Measurements from ENCODE around the gene TMEM108. TPM values are rescaled to one million over a fixed set of nuclear protein-coding genes. Genes with fewer than 3 reads are reported as not detected.

The TMEM108 gene
- total RNA-seq, 2 donors from 2014 or later = 0.13 TPM; not detected in 1

GRCh38 chr3:133077688-133078087 lies 39.5 kb downstream of the TMEM108 start:
- H3K27me3 Mint-ChIP-seq = peaks cover 20% of the 10 kb centered on the region
- H3K36me3 Mint-ChIP-seq (ENCODE audit: low read depth) = no peaks in the 10 kb centered on the region
- no peak for ATAC-seq (replicated peaks)
- H3K4me1 Mint-ChIP-seq = no peaks in the 10 kb centered on the region
- H3K4me3 Mint-ChIP-seq = no peak overlapping the region
- H3K9me3 Mint-ChIP-seq = peaks cover 5% of the 10 kb centered on the region
- H3K27ac Mint-ChIP-seq = no peak overlapping the region

GRCh38 chr3:133079621-133080020 lies 41.4 kb downstream of the TMEM108 start:
- H3K27me3 Mint-ChIP-seq = peaks cover 28% of the 10 kb centered on the region
- no peak overlapping the region for H3K27ac Mint-ChIP-seq
- H3K4me1 Mint-ChIP-seq = no peaks in the 10 kb centered on the region
- no peaks in the 10 kb centered on the region for H3K36me3 Mint-ChIP-seq (ENCODE audit: low read depth)
- H3K4me3 Mint-ChIP-seq = no peak overlapping the region
- H3K9me3 Mint-ChIP-seq = peaks cover 5% of the 10 kb centered on the region
- ATAC-seq (replicated peaks) = no peak

GRCh38 chr3:133081016-133081415 lies 42.8 kb downstream of the TMEM108 start:
- no peak overlapping the region for H3K4me3 Mint-ChIP-seq
- no peak for ATAC-seq (replicated peaks)
- no peaks in the 10 kb centered on the region for H3K4me1 Mint-ChIP-seq
- H3K36me3 Mint-ChIP-seq (ENCODE audit: low read depth) = no peaks in the 10 kb centered on the region
- H3K27ac Mint-ChIP-seq = no peak overlapping the region
- peaks cover 22% of the 10 kb centered on the region for H3K27me3 Mint-ChIP-seq
- H3K9me3 Mint-ChIP-seq = peaks cover 5% of the 10 kb centered on the region

GRCh38 chr3:133083395-133083794 lies 45.2 kb downstream of the TMEM108 start:
- Mint-ChIP-seq H3K27ac (no peak overlapping the region), H3K36me3 (ENCODE audit: low read depth) (no peaks in the 10 kb centered on the region), H3K4me3 (no peak overlapping the region), H3K27me3 (peaks cover 16% of the 10 kb centered on the region), H3K9me3 (peaks cover 5% of the 10 kb centered on the region), H3K4me1 (no peaks in the 10 kb centered on the region)
- ATAC-seq (replicated peaks) = no peak

GRCh38 chr3:133089906-133090485 lies 51.8 kb downstream of the TMEM108 start:
- ATAC-seq (replicated peaks) = no peak
- H3K36me3 Mint-ChIP-seq (ENCODE audit: low read depth) = no peaks in the 10 kb centered on the region
- H3K4me1 Mint-ChIP-seq = no peaks in the 10 kb centered on the region
- peaks cover 9% of the 10 kb centered on the region for H3K27me3 Mint-ChIP-seq
- H3K27ac Mint-ChIP-seq = no peak overlapping the region
- peaks cover 5% of the 10 kb centered on the region for H3K9me3 Mint-ChIP-seq
- H3K4me3 Mint-ChIP-seq = no peak overlapping the region

- no peak overlapping the region for H3K4me3 Mint-ChIP-seq
- no peak for ATAC-seq (replicated peaks)
- H3K36me3 Mint-ChIP-seq (ENCODE audit: low read depth) = no peaks in the 10 kb centered on the region
- H3K4me1 Mint-ChIP-seq = no peaks in the 10 kb centered on the region
- no peak overlapping the region for H3K27ac Mint-ChIP-seq
- H3K9me3 Mint-ChIP-seq = peaks cover 5% of the 10 kb centered on the region
- H3K27me3 Mint-ChIP-seq = peaks cover 9% of the 10 kb centered on the region
Measured at GRCh38 chr3:133092681-133093080, 54.5 kb downstream of the TMEM108 start.

GRCh38 chr3:133093366-133093765 lies 55.2 kb downstream of the TMEM108 start:
- Mint-ChIP-seq H3K27ac (no peak overlapping the region), H3K4me3 (no peak overlapping the region), H3K27me3 (peaks cover 9% of the 10 kb centered on the region), H3K4me1 (no peaks in the 10 kb centered on the region), H3K36me3 (ENCODE audit: low read depth) (no peaks in the 10 kb centered on the region), H3K9me3 (peaks cover 5% of the 10 kb centered on the region)
- ATAC-seq (replicated peaks) = no peak

- no peak overlapping the region for H3K27ac Mint-ChIP-seq
- peaks cover 5% of the 10 kb centered on the region for H3K9me3 Mint-ChIP-seq
- peaks cover 9% of the 10 kb centered on the region for H3K27me3 Mint-ChIP-seq
- no peak for ATAC-seq (replicated peaks)
- no peaks in the 10 kb centered on the region for H3K4me1 Mint-ChIP-seq
- H3K4me3 Mint-ChIP-seq = no peak overlapping the region
- no peaks in the 10 kb centered on the region for H3K36me3 Mint-ChIP-seq (ENCODE audit: low read depth)
Measured at GRCh38 chr3:133096900-133097613, 58.9 kb downstream of the TMEM108 start.

- Mint-ChIP-seq H3K36me3 (ENCODE audit: low read depth) (no peaks in the 10 kb centered on the region), H3K4me1 (no peaks in the 10 kb centered on the region), H3K9me3 (no peaks in the 10 kb centered on the region), H3K4me3 (no peak overlapping the region), H3K27ac (no peak overlapping the region), H3K27me3 (peaks cover 5% of the 10 kb centered on the region)
- ATAC-seq (replicated peaks) = no peak
Measured at GRCh38 chr3:133103706-133104105, 65.5 kb downstream of the TMEM108 start.

GRCh38 chr3:133106169-133106568 lies 68.0 kb downstream of the TMEM108 start:
- no peak for ATAC-seq (replicated peaks)
- no peaks in the 10 kb centered on the region for H3K36me3 Mint-ChIP-seq (ENCODE audit: low read depth)
- no peaks in the 10 kb centered on the region for H3K4me1 Mint-ChIP-seq
- H3K4me3 Mint-ChIP-seq = no peak overlapping the region
- H3K27ac Mint-ChIP-seq = no peak overlapping the region
- H3K9me3 Mint-ChIP-seq = no peaks in the 10 kb centered on the region
- H3K27me3 Mint-ChIP-seq = peaks cover 4% of the 10 kb centered on the region

- H3K27me3 Mint-ChIP-seq = peaks cover 4% of the 10 kb centered on the region
- no peaks in the 10 kb centered on the region for H3K4me1 Mint-ChIP-seq
- no peaks in the 10 kb centered on the region for H3K36me3 Mint-ChIP-seq (ENCODE audit: low read depth)
- H3K4me3 Mint-ChIP-seq = no peak overlapping the region
- H3K9me3 Mint-ChIP-seq = no peaks in the 10 kb centered on the region
- H3K27ac Mint-ChIP-seq = no peak overlapping the region
- no peak for ATAC-seq (replicated peaks)
Measured at GRCh38 chr3:133112666-133113065, 74.5 kb downstream of the TMEM108 start.

- H3K27me3 Mint-ChIP-seq = peaks cover 4% of the 10 kb centered on the region
- no peaks in the 10 kb centered on the region for H3K36me3 Mint-ChIP-seq (ENCODE audit: low read depth)
- ATAC-seq (replicated peaks) = no peak
- no peaks in the 10 kb centered on the region for H3K9me3 Mint-ChIP-seq
- H3K27ac Mint-ChIP-seq = no peak overlapping the region
- no peaks in the 10 kb centered on the region for H3K4me1 Mint-ChIP-seq
- no peak overlapping the region for H3K4me3 Mint-ChIP-seq
Measured at GRCh38 chr3:133113526-133113925, 75.3 kb downstream of the TMEM108 start.

- Mint-ChIP-seq H3K9me3 (no peaks in the 10 kb centered on the region), H3K27ac (no peak overlapping the region), H3K4me3 (no peak overlapping the region), H3K36me3 (ENCODE audit: low read depth) (no peaks in the 10 kb centered on the region), H3K27me3 (peaks cover 4% of the 10 kb centered on the region), H3K4me1 (no peaks in the 10 kb centered on the region)
- ATAC-seq (replicated peaks) = no peak
Measured at GRCh38 chr3:133113927-133114597, 75.9 kb downstream of the TMEM108 start.

- Mint-ChIP-seq H3K4me1 (no peaks in the 10 kb centered on the region), H3K9me3 (no peaks in the 10 kb centered on the region), H3K36me3 (ENCODE audit: low read depth) (no peaks in the 10 kb centered on the region), H3K4me3 (no peak overlapping the region), H3K27ac (no peak overlapping the region), H3K27me3 (no peaks in the 10 kb centered on the region)
- no peak for ATAC-seq (replicated peaks)
Measured at GRCh38 chr3:133115176-133115575, 77.0 kb downstream of the TMEM108 start.

GRCh38 chr3:133117342-133117741 lies 79.2 kb downstream of the TMEM108 start:
- Mint-ChIP-seq H3K4me3 (no peak overlapping the region), H3K27ac (no peak overlapping the region), H3K4me1 (no peaks in the 10 kb centered on the region), H3K36me3 (ENCODE audit: low read depth) (no peaks in the 10 kb centered on the region), H3K27me3 (peaks cover 3% of the 10 kb centered on the region), H3K9me3 (no peaks in the 10 kb centered on the region)
- ATAC-seq (replicated peaks) = no peak
